Gastrocnemius medialis (tissue), 4 donors: ENCODE results near the gene MOB3C.

Source experiments
- POLR2A ChIP-seq, 2 donors: fragments of 450-650 bp; IDR thresholded peaks; one replicate each; pipeline ENCODE4 v1.6.1; 2017; ENCODE audit warnings: antibody characterized with exemption in 2 of 2, mild to moderate bottlenecking in 2 of 2, moderate library complexity in 2 of 2
- TF ChIP-seq, protein P1 (sequence below), 5 experiments: fragments of 450-650 bp in 3 of 5; fragments of 200-600 bp in 2 of 5; sonication (generic) in 2 of 5; IDR thresholded peaks in 4 of 5; conservative IDR thresholded peaks in 1 of 5; 1 replicate in 4 of 5; 2 replicates in 1 of 5; pipeline ENCODE4 v1.5.1; 2016 to 2019; ENCODE audit warnings: antibody characterized with exemption in 5 of 5, mild to moderate bottlenecking in 3 of 5, moderate library complexity in 3 of 5

DNA sequence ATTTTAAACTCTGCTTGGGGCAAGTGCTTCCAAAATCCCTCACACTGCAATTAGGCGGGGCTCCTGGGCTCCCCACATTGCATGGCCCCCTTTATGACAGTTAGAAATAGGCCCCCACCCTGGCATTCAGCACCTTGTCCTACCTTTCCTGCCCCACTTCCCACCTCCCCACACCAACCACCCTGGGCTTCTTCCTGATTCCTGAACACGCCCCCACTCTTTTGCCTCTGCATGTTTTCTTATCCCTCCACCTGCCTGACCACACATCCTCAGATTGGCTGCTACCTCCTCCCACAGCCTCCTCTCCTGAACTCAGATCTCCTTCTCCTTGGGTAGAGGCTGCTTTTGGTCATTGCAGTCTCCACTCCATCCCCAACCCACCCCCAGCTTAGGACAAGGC is 1.5 kb downstream of the MOB3C start:
- TF ChIP-seq, protein P1, sequence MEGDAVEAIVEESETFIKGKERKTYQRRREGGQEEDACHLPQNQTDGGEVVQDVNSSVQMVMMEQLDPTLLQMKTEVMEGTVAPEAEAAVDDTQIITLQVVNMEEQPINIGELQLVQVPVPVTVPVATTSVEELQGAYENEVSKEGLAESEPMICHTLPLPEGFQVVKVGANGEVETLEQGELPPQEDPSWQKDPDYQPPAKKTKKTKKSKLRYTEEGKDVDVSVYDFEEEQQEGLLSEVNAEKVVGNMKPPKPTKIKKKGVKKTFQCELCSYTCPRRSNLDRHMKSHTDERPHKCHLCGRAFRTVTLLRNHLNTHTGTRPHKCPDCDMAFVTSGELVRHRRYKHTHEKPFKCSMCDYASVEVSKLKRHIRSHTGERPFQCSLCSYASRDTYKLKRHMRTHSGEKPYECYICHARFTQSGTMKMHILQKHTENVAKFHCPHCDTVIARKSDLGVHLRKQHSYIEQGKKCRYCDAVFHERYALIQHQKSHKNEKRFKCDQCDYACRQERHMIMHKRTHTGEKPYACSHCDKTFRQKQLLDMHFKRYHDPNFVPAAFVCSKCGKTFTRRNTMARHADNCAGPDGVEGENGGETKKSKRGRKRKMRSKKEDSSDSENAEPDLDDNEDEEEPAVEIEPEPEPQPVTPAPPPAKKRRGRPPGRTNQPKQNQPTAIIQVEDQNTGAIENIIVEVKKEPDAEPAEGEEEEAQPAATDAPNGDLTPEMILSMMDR (IDR thresholded peaks at IDR 0.05 in 4 of 5, conservative IDR thresholded peaks at IDR 0.05 in 1 of 5) = no peak
- no peak for TF ChIP-seq POLR2A (IDR thresholded peaks at IDR 0.05)
